ENCODE measurements around the gene CEP85L. TPM values are rescaled to one million over a fixed set of nuclear protein-coding genes. Genes with fewer than 3 reads are reported as not detected.

The CEP85L gene
- total RNA-seq, 1 experiment from 2014 or later, result 4.9 TPM

GRCh38 chr6:118554698-118555097, 96.7 kb downstream of the CEP85L start:
- RAD21 ChIA-PET (ENCODE audit: low non-redundant PET in 1 of 2, low total read pairs in 2 of 2, uncharacterized antibody in 2 of 2, unreplicated experiment in 2 of 2), result no interaction called here
- H3K27ac ChIP-seq (ENCODE audit: low read depth, low read length), result no peak overlapping the region
- no peaks in the 10 kb centered on the region for H3K9me2 ChIP-seq (ENCODE audit: insufficient read depth)
- BruUV-seq (replicated peaks), result no TSS peak
- H3K36me3 ChIP-seq (ENCODE audit: control insufficient read depth in 1 of 2, insufficient read depth in 2 of 2, low read length in 2 of 2), result no peaks in the 10 kb centered on the region
- ATAC-seq, result no peak
- CTCF ChIA-PET, result no interaction called here
- POLR2A ChIA-PET, result no interaction called here
- no peak overlapping the region for H3K4me2 ChIP-seq (ENCODE audit: low read length)
- H2AFZ ChIP-seq (ENCODE audit: low read depth, low read length, poor library complexity, severe bottlenecking), result no peak overlapping the region
- H3K27me3 ChIP-seq (ENCODE audit: insufficient read depth, low read length), result no peaks in the 10 kb centered on the region
- no peak for DNase-seq (ENCODE audit: low read depth, low spot score)
- no peaks in the 10 kb centered on the region for H3K4me1 ChIP-seq (ENCODE audit: control insufficient read depth in 1 of 2, insufficient read depth in 2 of 2, low read length in 2 of 2)
- intact Hi-C loops (cut with micrococcal nuclease), result no loop called here
- no peak overlapping the region for H3K4me3 ChIP-seq (replicated peaks in 1 of 2; ENCODE audit: low read depth in 1 of 2, low read length in 2 of 2)
- TF ChIP-seq, protein P1, sequence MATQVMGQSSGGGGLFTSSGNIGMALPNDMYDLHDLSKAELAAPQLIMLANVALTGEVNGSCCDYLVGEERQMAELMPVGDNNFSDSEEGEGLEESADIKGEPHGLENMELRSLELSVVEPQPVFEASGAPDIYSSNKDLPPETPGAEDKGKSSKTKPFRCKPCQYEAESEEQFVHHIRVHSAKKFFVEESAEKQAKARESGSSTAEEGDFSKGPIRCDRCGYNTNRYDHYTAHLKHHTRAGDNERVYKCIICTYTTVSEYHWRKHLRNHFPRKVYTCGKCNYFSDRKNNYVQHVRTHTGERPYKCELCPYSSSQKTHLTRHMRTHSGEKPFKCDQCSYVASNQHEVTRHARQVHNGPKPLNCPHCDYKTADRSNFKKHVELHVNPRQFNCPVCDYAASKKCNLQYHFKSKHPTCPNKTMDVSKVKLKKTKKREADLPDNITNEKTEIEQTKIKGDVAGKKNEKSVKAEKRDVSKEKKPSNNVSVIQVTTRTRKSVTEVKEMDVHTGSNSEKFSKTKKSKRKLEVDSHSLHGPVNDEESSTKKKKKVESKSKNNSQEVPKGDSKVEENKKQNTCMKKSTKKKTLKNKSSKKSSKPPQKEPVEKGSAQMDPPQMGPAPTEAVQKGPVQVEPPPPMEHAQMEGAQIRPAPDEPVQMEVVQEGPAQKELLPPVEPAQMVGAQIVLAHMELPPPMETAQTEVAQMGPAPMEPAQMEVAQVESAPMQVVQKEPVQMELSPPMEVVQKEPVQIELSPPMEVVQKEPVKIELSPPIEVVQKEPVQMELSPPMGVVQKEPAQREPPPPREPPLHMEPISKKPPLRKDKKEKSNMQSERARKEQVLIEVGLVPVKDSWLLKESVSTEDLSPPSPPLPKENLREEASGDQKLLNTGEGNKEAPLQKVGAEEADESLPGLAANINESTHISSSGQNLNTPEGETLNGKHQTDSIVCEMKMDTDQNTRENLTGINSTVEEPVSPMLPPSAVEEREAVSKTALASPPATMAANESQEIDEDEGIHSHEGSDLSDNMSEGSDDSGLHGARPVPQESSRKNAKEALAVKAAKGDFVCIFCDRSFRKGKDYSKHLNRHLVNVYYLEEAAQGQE (IDR thresholded peaks at IDR 0.05; ENCODE audit: low read depth), result no peak
- TF ChIP-seq RAD21 (IDR thresholded peaks at IDR 0.05; ENCODE audit: low read depth) (no peak), JUND (IDR thresholded peaks at IDR 0.05) (no peak), SP1 (IDR thresholded peaks at IDR 0.05; ENCODE audit: low read depth) (no peak), TCF7L2 (IDR thresholded peaks at IDR 0.05; ENCODE audit: borderline replicate concordance, extremely low read depth, insufficient read depth, insufficient read length) (no peak), POLR2AphosphoS5 (IDR thresholded peaks at IDR 0.05; ENCODE audit: low read depth, low read length) (no peak), ELF1 (IDR thresholded peaks at IDR 0.05; ENCODE audit: borderline replicate concordance, low read depth) (no peak), SRF (IDR thresholded peaks at IDR 0.05; ENCODE audit: low read depth) (no peak), YY1 (IDR thresholded peaks at IDR 0.05; ENCODE audit: extremely low read depth, insufficient replicate concordance, low read depth, low read length) (no peak), CTCF (IDR thresholded peaks at IDR 0.05 in 2 of 3, conservative IDR thresholded peaks at IDR 0.05 in 1 of 3; ENCODE audit: borderline replicate concordance in 1 of 3, insufficient read depth in 1 of 3, low read depth in 2 of 3, low read length in 2 of 3) (no peak), POLR2A (IDR thresholded peaks at IDR 0.05; ENCODE audit: borderline replicate concordance, extremely low read depth, insufficient read depth, insufficient read length) (no peak)
- TF ChIP-seq, protein P2, sequence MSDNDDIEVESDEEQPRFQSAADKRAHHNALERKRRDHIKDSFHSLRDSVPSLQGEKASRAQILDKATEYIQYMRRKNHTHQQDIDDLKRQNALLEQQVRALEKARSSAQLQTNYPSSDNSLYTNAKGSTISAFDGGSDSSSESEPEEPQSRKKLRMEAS (IDR thresholded peaks at IDR 0.05), result no peak
- H4K20me1 ChIP-seq (ENCODE audit: insufficient read depth), result no peaks in the 10 kb centered on the region
- H3K9me3 ChIP-seq (ENCODE audit: control insufficient read depth in 1 of 2, insufficient read depth in 1 of 2, low read depth in 1 of 2, low read length in 2 of 2), result no peaks in the 10 kb centered on the region
- no peaks in the 10 kb centered on the region for H3K79me2 ChIP-seq (ENCODE audit: insufficient read depth, low read length)
- no peak overlapping the region for H3K9ac ChIP-seq (ENCODE audit: low read length)

Measured in HCT116 (cell line).